ENCODE results near the gene KCNQ1.

DNA sequence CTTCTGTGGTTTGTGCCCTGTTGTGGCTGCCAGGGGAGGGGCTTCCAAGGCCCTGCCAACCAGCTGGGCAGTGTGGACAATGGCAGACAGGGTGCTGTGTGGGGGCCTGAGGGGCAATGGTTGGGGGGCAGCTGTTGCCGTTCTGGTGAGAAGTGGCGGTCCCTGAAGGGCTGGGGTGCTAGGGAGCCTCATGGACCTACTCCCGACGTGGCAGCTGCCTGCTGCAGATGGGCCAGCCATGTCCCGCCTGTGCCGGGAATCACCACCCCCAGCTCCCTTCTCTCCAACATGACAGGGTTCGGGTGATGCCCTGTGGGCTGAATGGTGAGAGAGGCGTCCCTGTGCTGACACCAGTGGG, 74.2 kb downstream of the KCNQ1 start:
- TF ChIP-seq, protein P1, sequence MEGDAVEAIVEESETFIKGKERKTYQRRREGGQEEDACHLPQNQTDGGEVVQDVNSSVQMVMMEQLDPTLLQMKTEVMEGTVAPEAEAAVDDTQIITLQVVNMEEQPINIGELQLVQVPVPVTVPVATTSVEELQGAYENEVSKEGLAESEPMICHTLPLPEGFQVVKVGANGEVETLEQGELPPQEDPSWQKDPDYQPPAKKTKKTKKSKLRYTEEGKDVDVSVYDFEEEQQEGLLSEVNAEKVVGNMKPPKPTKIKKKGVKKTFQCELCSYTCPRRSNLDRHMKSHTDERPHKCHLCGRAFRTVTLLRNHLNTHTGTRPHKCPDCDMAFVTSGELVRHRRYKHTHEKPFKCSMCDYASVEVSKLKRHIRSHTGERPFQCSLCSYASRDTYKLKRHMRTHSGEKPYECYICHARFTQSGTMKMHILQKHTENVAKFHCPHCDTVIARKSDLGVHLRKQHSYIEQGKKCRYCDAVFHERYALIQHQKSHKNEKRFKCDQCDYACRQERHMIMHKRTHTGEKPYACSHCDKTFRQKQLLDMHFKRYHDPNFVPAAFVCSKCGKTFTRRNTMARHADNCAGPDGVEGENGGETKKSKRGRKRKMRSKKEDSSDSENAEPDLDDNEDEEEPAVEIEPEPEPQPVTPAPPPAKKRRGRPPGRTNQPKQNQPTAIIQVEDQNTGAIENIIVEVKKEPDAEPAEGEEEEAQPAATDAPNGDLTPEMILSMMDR (IDR thresholded peaks at IDR 0.05): no peak
- TF ChIP-seq POLR2A (IDR thresholded peaks at IDR 0.05) (no peak), POLR2AphosphoS5 (IDR thresholded peaks at IDR 0.05) (no peak)
